Amygdala (tissue), 56 donors: ENCODE results near the gene CTNND2.

ENCODE experiments used
- DNase-seq, 56 donors: peaks; one replicate each; lab custom pipeline; 2025; lab: John Stamatoyannopoulos, UW

CTNND2 gene

DNA sequence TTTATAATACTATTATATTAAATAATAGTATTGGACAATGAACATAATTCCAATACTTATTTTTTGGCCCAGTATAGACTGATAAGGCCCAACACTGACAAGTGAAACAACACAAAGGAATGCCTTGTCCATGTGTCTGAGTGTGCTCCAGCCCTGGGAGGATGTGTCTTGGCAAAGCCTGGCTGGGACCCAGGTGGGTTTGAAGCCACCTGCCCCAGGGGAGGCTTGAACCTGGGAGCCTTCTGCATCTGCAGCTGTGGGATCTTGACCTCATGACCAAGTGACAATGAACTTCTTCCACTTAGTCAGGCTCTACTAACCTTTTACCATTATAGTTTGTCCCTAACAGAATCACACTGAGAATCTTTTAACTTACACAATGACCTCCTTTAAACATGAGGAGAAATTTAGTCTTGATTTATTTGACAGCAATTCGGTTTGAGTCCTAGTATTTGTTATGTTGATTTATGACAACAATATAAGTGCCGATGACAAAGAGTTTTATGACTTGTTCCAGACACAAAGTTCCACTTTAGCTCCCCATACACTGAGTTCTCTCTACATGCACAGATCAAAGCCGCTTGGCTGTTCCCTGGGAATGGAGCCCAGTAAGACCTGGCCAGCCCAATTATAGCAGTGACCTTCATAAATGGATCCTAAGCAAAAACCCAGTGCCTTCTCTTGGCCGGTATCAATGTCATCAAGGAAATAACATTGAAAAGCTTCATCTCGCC, 294.5 kb downstream of the CTNND2 start:
- no peak for DNase-seq

- DNase-seq = no peak
Measured at GRCh38 chr5:11608530-11608929, 295.7 kb downstream of the CTNND2 start.

GRCh38 chr5:11607944-11608483, 296.2 kb downstream of the CTNND2 start:
- no peak for DNase-seq

DNA sequence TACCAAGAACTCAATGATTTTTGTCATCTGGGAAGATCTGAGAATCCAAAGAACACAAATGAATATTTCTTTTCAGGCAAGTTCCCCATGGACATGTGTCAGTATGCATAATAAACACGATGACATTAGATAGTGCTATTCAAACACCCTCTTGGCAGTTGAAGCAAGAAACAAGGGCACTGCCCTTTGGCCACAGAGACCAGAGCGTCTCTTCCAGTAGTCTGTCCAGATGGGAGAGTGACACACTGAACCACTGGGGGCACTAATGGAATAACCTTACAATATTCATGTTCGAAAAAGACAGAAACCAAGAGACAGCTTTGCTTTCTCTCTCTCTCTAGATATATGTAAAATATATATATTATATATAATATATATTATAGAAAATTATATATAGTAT, 301.9 kb downstream of the CTNND2 start:
- peak in 26 of 56 donors; percentile 12 to 73 (median 41) for DNase-seq

DNA sequence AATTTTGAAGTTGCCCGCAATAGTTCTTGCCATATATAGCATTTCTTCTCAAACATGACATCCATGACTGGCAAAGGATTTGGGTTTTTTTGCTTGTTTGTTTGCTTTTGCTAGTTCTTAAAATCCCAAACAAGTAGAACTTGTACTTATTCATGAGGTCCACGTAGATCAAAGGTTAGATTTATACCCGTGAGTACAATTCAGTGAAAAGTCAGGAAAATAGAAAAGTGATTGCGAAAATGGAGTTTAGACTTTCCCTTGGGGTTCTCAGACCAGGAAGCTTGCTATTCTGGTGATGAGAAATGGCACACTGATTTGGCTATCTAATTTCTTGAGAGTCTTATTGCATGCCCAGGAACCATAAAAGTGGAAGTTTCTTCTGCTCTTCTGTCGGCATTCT, 304.7 kb downstream of the CTNND2 start:
- DNase-seq = no peak

DNA sequence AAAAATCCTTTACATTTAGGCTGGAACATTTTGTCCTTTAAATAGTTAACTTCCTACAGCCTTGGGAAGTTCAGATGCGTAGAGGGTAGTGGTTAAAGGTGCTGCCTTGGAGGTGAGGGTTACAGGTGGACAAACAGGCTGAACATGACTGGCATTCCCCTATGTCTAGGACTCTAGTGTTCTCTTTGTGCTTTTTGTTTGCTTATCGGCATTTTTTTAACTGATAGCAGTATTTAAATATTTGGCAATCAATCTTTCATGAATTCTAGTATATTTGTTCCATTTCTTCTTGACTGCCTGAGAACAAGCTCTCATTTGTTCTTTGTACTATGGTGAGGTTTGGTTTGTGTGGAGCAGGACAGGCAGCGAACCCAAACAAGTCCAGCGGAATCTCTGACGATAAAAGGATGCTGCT, 307.6 kb downstream of the CTNND2 start:
- peak in 3 of 56 donors; percentile 8 to 33 (median 21) for DNase-seq

GRCh38 chr5:11596185-11596584, 308.1 kb downstream of the CTNND2 start:
- DNase-seq = peak in 5 of 56 donors; percentile 11 to 30 (median 23)

DNA sequence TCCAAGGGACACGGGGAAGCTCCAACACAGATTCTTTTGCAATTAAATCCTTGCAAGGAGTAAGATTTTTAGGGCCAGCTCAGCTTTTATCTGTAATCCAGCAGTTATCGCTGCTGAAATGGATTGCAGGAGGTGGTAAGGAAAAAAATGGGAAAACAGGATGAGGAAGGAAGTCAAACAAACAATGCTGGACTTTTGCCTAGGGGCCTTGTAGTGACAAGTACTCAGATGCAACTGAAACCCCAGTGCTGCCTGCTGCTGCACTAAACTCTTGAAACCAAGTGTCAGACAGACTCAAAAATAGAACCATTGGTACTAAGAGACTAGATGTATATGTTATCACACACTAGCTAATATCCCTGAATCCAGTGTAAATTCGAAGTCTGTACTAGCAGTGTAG, 309.2 kb downstream of the CTNND2 start:
- peak in 21 of 56 donors; percentile 2 to 64 (median 27) for DNase-seq

GRCh38 chr5:11594021-11594420, 310.2 kb downstream of the CTNND2 start:
- DNase-seq = no peak

DNA sequence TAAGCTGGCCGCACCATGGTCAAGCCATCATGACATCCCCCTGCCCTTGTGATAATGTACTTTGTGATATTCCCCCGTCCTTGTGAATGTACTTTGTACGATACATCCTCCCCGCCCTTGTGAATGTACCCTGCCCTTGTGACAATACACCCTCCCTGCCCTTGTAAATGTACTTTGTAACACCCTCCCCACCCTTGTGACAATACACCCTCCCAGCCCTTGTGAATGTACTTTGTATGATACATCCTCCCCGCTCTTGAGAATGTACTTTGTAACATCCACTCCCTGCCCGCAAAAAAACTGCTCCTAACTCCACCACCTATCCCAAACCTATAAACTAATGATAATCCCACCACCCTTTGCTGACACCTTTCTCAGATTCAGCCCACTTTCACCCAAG, 313.8 kb downstream of the CTNND2 start:
- DNase-seq = no peak

- DNase-seq = peak in 50 of 56 donors; percentile 7 to 76 (median 48)
Measured at GRCh38 chr5:11588803-11589202, 315.4 kb downstream of the CTNND2 start.

DNA sequence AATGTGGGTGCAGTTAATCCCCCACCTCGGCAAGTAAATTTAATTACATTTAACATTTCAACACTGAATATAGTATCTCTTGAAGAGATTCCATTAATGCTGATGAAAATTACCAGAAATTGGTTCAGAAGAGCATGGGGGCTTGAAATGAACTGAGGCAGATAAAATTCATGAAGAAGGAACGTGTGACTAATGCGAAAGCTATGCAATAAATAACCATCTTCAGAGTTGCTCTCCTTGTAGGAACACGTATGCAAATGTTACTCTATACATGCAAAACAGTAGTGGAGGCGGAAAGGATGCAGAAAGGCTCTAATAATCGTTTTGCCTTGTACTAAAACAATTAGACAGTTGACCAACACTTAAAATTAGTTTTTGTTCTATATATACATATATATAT, 320.2 kb downstream of the CTNND2 start:
- no peak for DNase-seq

GRCh38 chr5:11579351-11579750, 324.9 kb downstream of the CTNND2 start:
- no peak for DNase-seq

DNA sequence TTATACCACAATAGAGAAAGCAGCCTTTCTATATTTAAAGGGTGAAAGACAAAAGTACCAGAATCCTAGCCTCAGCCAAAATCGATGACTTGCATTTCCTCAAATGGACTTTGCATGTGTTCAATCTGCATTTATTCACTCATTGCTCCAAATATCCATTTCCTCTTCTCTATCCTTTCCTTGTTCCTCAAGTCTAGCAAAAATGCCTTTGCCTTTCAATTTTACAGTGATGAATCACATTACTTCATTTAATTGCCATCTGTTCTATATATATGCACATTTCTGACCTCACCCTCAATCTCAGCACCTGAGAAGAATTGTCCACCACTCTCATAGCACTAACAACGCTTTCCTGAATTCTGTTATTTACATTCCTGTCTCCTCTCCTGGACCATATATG, 329.5 kb downstream of the CTNND2 start:
- no peak for DNase-seq

- DNase-seq = no peak
Measured at GRCh38 chr5:11573140-11573992, 330.9 kb downstream of the CTNND2 start.

- peak in 52 of 56 donors; percentile 18 to 92 (median 69) for DNase-seq
Measured at GRCh38 chr5:11564706-11565105, 339.5 kb downstream of the CTNND2 start.

- DNase-seq = peak in 1 of 56 donors; percentile 23
Measured at GRCh38 chr5:11563822-11564221, 340.4 kb downstream of the CTNND2 start.

- no peak for DNase-seq
Measured at GRCh38 chr5:11560915-11561697, 343.1 kb downstream of the CTNND2 start.

DNA sequence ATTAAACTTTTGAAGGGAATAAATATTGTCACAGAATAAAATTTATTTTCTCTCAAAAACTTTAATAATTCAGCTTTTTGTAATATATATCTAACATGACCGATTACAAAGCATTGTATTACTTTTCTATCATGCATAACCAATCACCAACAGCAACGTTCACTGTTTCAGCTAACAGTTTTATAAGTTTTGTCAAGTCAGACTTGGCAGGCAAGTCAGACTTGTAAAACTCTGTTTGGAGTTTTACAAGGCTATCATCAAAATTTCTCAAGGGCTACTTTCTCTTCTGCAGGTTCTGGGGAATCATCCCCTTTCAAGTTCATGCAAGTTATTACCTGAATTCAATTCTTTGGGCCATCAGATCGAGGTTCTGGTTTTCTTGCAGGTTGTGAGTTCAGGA, 347.2 kb downstream of the CTNND2 start:
- no peak for DNase-seq

DNA sequence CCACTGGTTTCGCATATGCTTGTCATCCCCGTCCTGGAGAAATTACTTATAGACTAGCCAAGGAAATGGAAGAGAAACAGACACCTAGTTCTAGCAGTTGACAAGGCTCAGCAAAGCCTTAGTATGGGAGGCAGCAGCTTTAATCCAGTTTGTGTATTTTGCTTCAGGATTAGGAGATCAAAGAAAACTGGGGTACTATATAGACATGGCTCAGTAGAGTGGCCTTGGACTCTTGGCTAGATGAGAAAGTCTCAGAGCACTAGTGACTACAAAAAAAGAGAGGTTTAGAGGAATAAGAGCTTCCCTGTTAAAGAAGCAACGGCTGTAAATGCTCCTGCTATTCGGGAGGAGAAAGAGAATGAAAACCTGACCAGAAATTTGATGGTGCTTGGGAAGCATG, 349.1 kb downstream of the CTNND2 start:
- DNase-seq = peak in 1 of 56 donors; percentile 46

GRCh38 chr5:11547730-11548129, 356.5 kb downstream of the CTNND2 start:
- no peak for DNase-seq
